A549 (cell line): ENCODE measurements around the gene CERS2.

Experiments
- BHLHE40 ChIP-seq: IDR thresholded peaks from 2 replicates; pipeline ENCODE4 v1.6.1; 2012; ENCODE audit warnings: low read depth, low read length, inconsistent platforms
- CTCF ChIP-seq: fragments of >200 bp; sonication (Bioruptor Twin); formaldehyde crosslinking; IDR thresholded peaks from 3 replicates; pipeline ENCODE4 v1.5.1; 2016
- EP300 ChIP-seq, 2 experiments: fragments of >200 bp; sonication (Bioruptor Twin); formaldehyde crosslinking; IDR thresholded peaks; 2 replicates in 1 of 2; 3 replicates in 1 of 2; pipeline ENCODE4 v1.6.1; 2016 to 2017
- JUNB ChIP-seq: fragments of >200 bp; sonication (Bioruptor Twin); formaldehyde crosslinking; IDR thresholded peaks from 2 replicates; pipeline ENCODE4 v1.6.1; 2016
- MAX ChIP-seq: IDR thresholded peaks from 2 replicates; pipeline ENCODE4 v1.6.1; 2012
- MAZ ChIP-seq: fragments of 150-350 bp; IDR thresholded peaks from 2 replicates; pipeline ENCODE4 v1.6.1; 2014; ENCODE audit warnings: antibody characterized with exemption, low read depth, low read length, borderline replicate concordance
- NFE2L2 ChIP-seq: fragments of 150-350 bp; conservative IDR thresholded peaks from 2 replicates; pipeline ENCODE4 v1.6.1; 2014; ENCODE audit warnings: low read length
- PHF8 ChIP-seq: fragments of 200-600 bp; sonication (generic); IDR thresholded peaks from 2 replicates; pipeline ENCODE4 v1.6.1; 2016; ENCODE audit warnings: low read depth, mild to moderate bottlenecking, antibody characterized with exemption, moderate library complexity, borderline replicate concordance
- POLR2AphosphoS2 ChIP-seq: conservative IDR thresholded peaks from 2 replicates; pipeline ENCODE4 v1.6.1; 2012; ENCODE audit warnings: low read length, improper control_type of control experiment, inconsistent platforms
- RARB ChIP-seq: fragments of 250-450 bp; sonication (Bioruptor Pico); IDR thresholded peaks from 2 replicates; pipeline ENCODE4 v1.8.0; 2021; ENCODE audit warnings: mild to moderate bottlenecking, moderate library complexity
- RNF2 ChIP-seq: fragments of 200-600 bp; sonication (generic); IDR thresholded peaks from 2 replicates; pipeline ENCODE4 v1.6.1; 2016; ENCODE audit warnings: low read depth, mild to moderate bottlenecking, antibody characterized with exemption, moderate library complexity, borderline replicate concordance
- ZFP36 ChIP-seq: fragments of 450-650 bp; IDR thresholded peaks from 2 replicates; pipeline ENCODE4 v1.6.1; 2014; ENCODE audit warnings: borderline replicate concordance; ENCODE audit not compliant: partially characterized antibody
- ZNF302 ChIP-seq: fragments of 250-450 bp; sonication (Bioruptor Pico); IDR thresholded peaks from 2 replicates; pipeline ENCODE4 v1.9.0; 2021; ENCODE audit warnings: inconsistent platforms, mild to moderate bottlenecking, moderate library complexity
- TF ChIP-seq, protein P1 (sequence below): fragments of 200-600 bp; sonication (generic); IDR thresholded peaks from 2 replicates; pipeline ENCODE4 v1.6.1; 2016; ENCODE audit warnings: antibody characterized with exemption, mild to moderate bottlenecking, moderate library complexity

- no peak for TF ChIP-seq BHLHE40
- no peak for TF ChIP-seq MAX
- TF ChIP-seq RNF2: no peak
- no peak for TF ChIP-seq EP300 (IDR thresholded peaks at IDR 0.05)
- TF ChIP-seq JUNB: no peak
- TF ChIP-seq POLR2AphosphoS2: no peak
- no peak for TF ChIP-seq CTCF
- TF ChIP-seq, protein P1, sequence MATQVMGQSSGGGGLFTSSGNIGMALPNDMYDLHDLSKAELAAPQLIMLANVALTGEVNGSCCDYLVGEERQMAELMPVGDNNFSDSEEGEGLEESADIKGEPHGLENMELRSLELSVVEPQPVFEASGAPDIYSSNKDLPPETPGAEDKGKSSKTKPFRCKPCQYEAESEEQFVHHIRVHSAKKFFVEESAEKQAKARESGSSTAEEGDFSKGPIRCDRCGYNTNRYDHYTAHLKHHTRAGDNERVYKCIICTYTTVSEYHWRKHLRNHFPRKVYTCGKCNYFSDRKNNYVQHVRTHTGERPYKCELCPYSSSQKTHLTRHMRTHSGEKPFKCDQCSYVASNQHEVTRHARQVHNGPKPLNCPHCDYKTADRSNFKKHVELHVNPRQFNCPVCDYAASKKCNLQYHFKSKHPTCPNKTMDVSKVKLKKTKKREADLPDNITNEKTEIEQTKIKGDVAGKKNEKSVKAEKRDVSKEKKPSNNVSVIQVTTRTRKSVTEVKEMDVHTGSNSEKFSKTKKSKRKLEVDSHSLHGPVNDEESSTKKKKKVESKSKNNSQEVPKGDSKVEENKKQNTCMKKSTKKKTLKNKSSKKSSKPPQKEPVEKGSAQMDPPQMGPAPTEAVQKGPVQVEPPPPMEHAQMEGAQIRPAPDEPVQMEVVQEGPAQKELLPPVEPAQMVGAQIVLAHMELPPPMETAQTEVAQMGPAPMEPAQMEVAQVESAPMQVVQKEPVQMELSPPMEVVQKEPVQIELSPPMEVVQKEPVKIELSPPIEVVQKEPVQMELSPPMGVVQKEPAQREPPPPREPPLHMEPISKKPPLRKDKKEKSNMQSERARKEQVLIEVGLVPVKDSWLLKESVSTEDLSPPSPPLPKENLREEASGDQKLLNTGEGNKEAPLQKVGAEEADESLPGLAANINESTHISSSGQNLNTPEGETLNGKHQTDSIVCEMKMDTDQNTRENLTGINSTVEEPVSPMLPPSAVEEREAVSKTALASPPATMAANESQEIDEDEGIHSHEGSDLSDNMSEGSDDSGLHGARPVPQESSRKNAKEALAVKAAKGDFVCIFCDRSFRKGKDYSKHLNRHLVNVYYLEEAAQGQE: no peak
- TF ChIP-seq MAZ: no peak
- TF ChIP-seq ZNF302 (CRISPR knock-in tag): no peak
- TF ChIP-seq PHF8: no peak
- no peak for TF ChIP-seq NFE2L2
- no peak for TF ChIP-seq RARB
- TF ChIP-seq ZFP36: no peak
These were observed 28.0 kb upstream of the CERS2 start for GRCh38 chr1:151002611-151003010.
